A673 (cell line): Measurements from ENCODE around the gene FAM50A.

Source experiments
- CTCF ChIP-seq: fragments of 300-800, 200-600 bp; sonication (generic); conservative IDR thresholded peaks from 2 replicates; pipeline ENCODE4 v1.5.1; 2017; ENCODE audit warnings: low read depth, mild to moderate bottlenecking, antibody characterized with exemption, low read length, moderate library complexity, mixed read lengths
- EZH2 ChIP-seq: fragments of 200-600 bp; sonication (generic); IDR thresholded peaks from 2 replicates; pipeline ENCODE4 v1.6.1; 2017; ENCODE audit warnings: borderline replicate concordance, low read depth, mild to moderate bottlenecking, mixed read lengths, antibody characterized with exemption, low read length; ENCODE audit not compliant: poor library complexity, severe bottlenecking

- no peak for TF ChIP-seq CTCF
- no peak for TF ChIP-seq EZH2
These were observed 860 bp downstream of the FAM50A start for GRCh38 chrX:154444755-154445246.
